Activated naive CD4-positive, alpha-beta T cell treated with anti-CD3 and anti-CD28 coated beads, Interleukin-2, amount 50 U/mL, for 24 hours (primary cell): ENCODE data around the gene VENTX.

ENCODE experiments used
- H3K27ac Mint-ChIP-seq: one replicate; pipeline ENCODE4 v1.8.0; 2021; ENCODE audit warnings: mild to moderate bottlenecking, mixed read lengths
- H3K27me3 Mint-ChIP-seq: one replicate; pipeline ENCODE4 v1.8.0; 2021; ENCODE audit warnings: mixed read lengths
- H3K36me3 Mint-ChIP-seq: one replicate; pipeline ENCODE4 v1.8.0; 2021; ENCODE audit warnings: mixed read lengths
- H3K4me1 Mint-ChIP-seq: one replicate; pipeline ENCODE4 v1.8.0; 2021; ENCODE audit warnings: mixed read lengths
- H3K4me3 Mint-ChIP-seq: one replicate; pipeline ENCODE4 v1.8.0; 2021; ENCODE audit warnings: mild to moderate bottlenecking, mixed read lengths
- H3K9me3 Mint-ChIP-seq: one replicate; pipeline ENCODE4 v1.8.0; 2021; ENCODE audit warnings: mixed read lengths

Gene VENTX

GRCh38 chr10:133289761-133290160 is 52.1 kb downstream of the VENTX start:
- Mint-ChIP-seq H3K9me3 (no peaks in the 10 kb centered on the region), H3K36me3 (peaks cover 8% of the 10 kb centered on the region), H3K4me1 (peaks cover 6% of the 10 kb centered on the region), H3K27ac (no peak overlapping the region), H3K4me3 (no peak overlapping the region), H3K27me3 (no peaks in the 10 kb centered on the region)
